ENCODE data around the gene CUL9. TPM values are rescaled to one million over a fixed set of nuclear protein-coding genes. Genes with fewer than 3 reads are reported as not detected.

Gene CUL9
- total RNA-seq, 1 experiment from 2014 or later, result 15.2 TPM

GRCh38 chr6:43257367-43258145, 75.6 kb downstream of the CUL9 start:
- H3K56ac ChIP-seq (ENCODE audit: insufficient read length, low read depth, low read length), result no peak overlapping the region
- no peak overlapping the region for H2BK12ac ChIP-seq (ENCODE audit: insufficient read length, low read depth, low read length)
- H3K27me3 Mint-ChIP-seq (ENCODE audit: low read depth), result peaks cover 4% of the 10 kb centered on the region
- no CpG with 5 or more reads among the region's 12 CpGs for WGBS (ENCODE audit: extremely low coverage, insufficient read length, low lambda C conversion rate)
- H3K23ac ChIP-seq (ENCODE audit: insufficient read length, low read depth, low read length), result no peak overlapping the region
- no peak overlapping the region for H2BK5ac ChIP-seq (ENCODE audit: insufficient read length, low read length)
- no peak overlapping the region for H3K9ac ChIP-seq (ENCODE audit: extremely low read depth, insufficient read length, low read length)
- no peak overlapping the region for H3K4me3 Mint-ChIP-seq
- no peak overlapping the region for H3K14ac ChIP-seq (ENCODE audit: insufficient read depth, low read length)
- no peaks in the 10 kb centered on the region for H4K20me1 ChIP-seq (ENCODE audit: control insufficient read depth, insufficient read depth, insufficient read length)
- H3K36me3 Mint-ChIP-seq (ENCODE audit: insufficient read depth in 1 of 3, low read depth in 3 of 3), result no peaks in the 10 kb centered on the region; a peak in 1 of 7 replicates
- H4K5ac ChIP-seq (ENCODE audit: insufficient read length, low read depth, low read length), result no peak overlapping the region
- H3K27ac Mint-ChIP-seq, result no peak overlapping the region
- no peak overlapping the region for H3K4ac ChIP-seq (ENCODE audit: low read depth, low read length)
- peaks cover 10 to 16% of the 10 kb centered on the region in 2 experiments for H3K4me1 Mint-ChIP-seq
- H3K23me2 ChIP-seq (ENCODE audit: insufficient read length, low read depth, low read length, poor library complexity, severe bottlenecking), result no peaks in the 10 kb centered on the region
- no peak overlapping the region for H2AK5ac ChIP-seq (ENCODE audit: insufficient read length, low read length)
- no peak overlapping the region for H4K91ac ChIP-seq (ENCODE audit: insufficient read length, low read depth, low read length)
- H3K27ac ChIP-seq (ENCODE audit: insufficient read length, low read depth, low read length), result no peak overlapping the region
- no peak overlapping the region for H4K8ac ChIP-seq (replicated peaks; ENCODE audit: insufficient read length, low read depth, low read length)
- no peak overlapping the region for H3T11ph ChIP-seq (ENCODE audit: low read length)
- no peaks in the 10 kb centered on the region; a peak in 1 of 5 replicates for H3K9me3 Mint-ChIP-seq
- no peak overlapping the region for H2BK120ac ChIP-seq (ENCODE audit: low read depth, low read length, poor library complexity, severe bottlenecking)
- no peak overlapping the region for H3K18ac ChIP-seq (ENCODE audit: insufficient read length, low read depth, low read length)
- H3K4me2 ChIP-seq (ENCODE audit: insufficient read depth, insufficient read length, low read length), result no peak overlapping the region
- H2BK20ac ChIP-seq (ENCODE audit: low read depth, low read length, poor library complexity, severe bottlenecking), result no peak overlapping the region
- peak; percentile 30 for DNase-seq
- no peak for TF ChIP-seq CTCF (conservative IDR thresholded peaks at IDR 0.05)
- H2AFZ ChIP-seq (ENCODE audit: low read length), result no peak overlapping the region
- H3K79me1 ChIP-seq (ENCODE audit: insufficient read depth, low read depth, low read length, poor library complexity, severe bottlenecking), result no peaks in the 10 kb centered on the region
- H2BK15ac ChIP-seq (ENCODE audit: low read depth, low read length), result no peak overlapping the region
- no peaks in the 10 kb centered on the region for H3K4me1 ChIP-seq (ENCODE audit: insufficient read depth, low read length)
- no peaks in the 10 kb centered on the region for H3K27me3 ChIP-seq (ENCODE audit: insufficient read depth, low read length)
- H3K79me2 ChIP-seq (ENCODE audit: insufficient read depth, low read length), result no peaks in the 10 kb centered on the region
- no peaks in the 10 kb centered on the region for H3K9me3 ChIP-seq (ENCODE audit: control insufficient read depth, low read depth, low read length)
